Chondrocyte (in vitro differentiated cells): ENCODE measurements around the gene ZNF536. TPM values are rescaled to one million over a fixed set of nuclear protein-coding genes. Genes with fewer than 3 reads are reported as not detected.

Experiments used
- DNase-seq: peaks from one replicate; pipeline ENCODE4 v3.0.0; 2021; ENCODE audit warnings: mixed read lengths, low spot score
- H3K27ac Mint-ChIP-seq: one replicate; pipeline ENCODE4 v1.8.0; 2021; ENCODE audit warnings: mild to moderate bottlenecking, moderate library complexity, mixed read lengths; ENCODE audit not compliant: unreplicated experiment
- H3K27me3 Mint-ChIP-seq: 2 replicates; pipeline ENCODE4 v1.8.0; 2021; ENCODE audit warnings: low read depth, mixed read lengths
- H3K36me3 Mint-ChIP-seq: 2 replicates; pipeline ENCODE4 v1.8.0; 2021; ENCODE audit warnings: low read depth, mixed read lengths
- H3K4me1 Mint-ChIP-seq: 2 replicates; pipeline ENCODE4 v1.8.0; 2021; ENCODE audit warnings: low read depth, mild to moderate bottlenecking, mixed read lengths
- H3K4me3 Mint-ChIP-seq: one replicate; pipeline ENCODE4 v1.8.0; 2021; ENCODE audit warnings: mild to moderate bottlenecking, moderate library complexity, mixed read lengths; ENCODE audit not compliant: unreplicated experiment
- H3K9me3 Mint-ChIP-seq: 2 replicates; pipeline ENCODE4 v1.8.0; 2021; ENCODE audit warnings: low read depth, mixed read lengths
- total RNA-seq: library from RNA; stranded (reverse); gene quantifications from 3 replicates; pipeline ENCODE4 v1.2.1, GENCODE V29; 2021
- TF ChIP-seq, protein P1 (sequence below): fragments of 200-600 bp; sonication (generic); IDR thresholded peaks from 2 replicates; pipeline ENCODE4 v1.5.0; 2021; ENCODE audit warnings: antibody characterized with exemption, mild to moderate bottlenecking, moderate library complexity

The ZNF536 gene
- total RNA-seq, 1 donor from 2014 or later, result not detected

DNA sequence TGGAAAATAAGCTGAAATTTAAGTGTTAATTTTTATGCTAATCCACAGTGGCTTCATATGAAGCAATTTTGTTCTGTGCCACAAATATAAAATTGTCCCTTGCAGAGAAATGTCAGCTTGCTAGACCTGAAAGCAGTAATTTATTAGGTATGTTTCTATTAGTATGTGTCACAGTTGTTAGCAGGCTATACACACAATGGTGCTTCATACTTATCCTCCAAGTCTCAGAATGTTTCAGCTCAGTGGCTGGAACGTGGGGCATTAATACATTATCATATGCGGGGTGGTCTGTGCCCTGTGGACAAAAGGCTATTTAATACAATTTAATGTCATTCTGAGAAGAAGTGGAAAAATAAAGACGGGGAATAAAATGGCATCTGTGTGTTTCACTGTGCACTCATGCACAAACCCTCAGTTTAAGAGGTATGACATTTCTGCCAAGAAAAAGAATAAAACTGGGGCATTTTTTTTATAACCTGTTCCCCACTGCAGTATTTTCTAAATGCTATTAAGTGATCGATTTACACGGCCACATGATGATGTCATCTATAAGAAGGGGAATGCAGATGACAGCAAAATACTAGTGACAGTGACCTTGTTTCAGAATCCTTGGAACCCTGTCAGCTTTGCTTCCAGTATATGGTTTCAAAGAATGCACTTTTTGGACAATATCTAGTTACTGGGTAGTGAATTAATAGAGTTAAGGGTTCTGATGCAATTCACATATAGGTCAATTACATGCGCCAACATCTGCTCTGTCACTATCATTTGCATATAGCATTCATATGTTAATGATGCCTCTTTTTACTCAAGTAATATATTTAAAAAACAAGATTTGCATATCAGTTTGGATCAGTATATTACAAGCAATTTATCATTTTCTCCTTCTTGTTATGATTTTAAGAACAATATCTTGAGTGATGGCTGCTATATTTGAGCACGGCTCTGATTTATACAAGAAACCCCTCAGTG, 21.2 kb upstream of the ZNF536 start:
- H3K27ac Mint-ChIP-seq, result no peak overlapping the region

GRCh38 chr19:30351774-30352173, 20.4 kb upstream of the ZNF536 start:
- H3K27ac Mint-ChIP-seq, result no peak overlapping the region

More for the DNA sequence above, 21.2 kb upstream of the ZNF536 start:
- H3K36me3 Mint-ChIP-seq, result no peaks in the 10 kb centered on the region
- no peaks in the 10 kb centered on the region for H3K27me3 Mint-ChIP-seq
- no peaks in the 10 kb centered on the region for H3K4me1 Mint-ChIP-seq
- no peak overlapping the region for H3K4me3 Mint-ChIP-seq
- TF ChIP-seq, protein P1, sequence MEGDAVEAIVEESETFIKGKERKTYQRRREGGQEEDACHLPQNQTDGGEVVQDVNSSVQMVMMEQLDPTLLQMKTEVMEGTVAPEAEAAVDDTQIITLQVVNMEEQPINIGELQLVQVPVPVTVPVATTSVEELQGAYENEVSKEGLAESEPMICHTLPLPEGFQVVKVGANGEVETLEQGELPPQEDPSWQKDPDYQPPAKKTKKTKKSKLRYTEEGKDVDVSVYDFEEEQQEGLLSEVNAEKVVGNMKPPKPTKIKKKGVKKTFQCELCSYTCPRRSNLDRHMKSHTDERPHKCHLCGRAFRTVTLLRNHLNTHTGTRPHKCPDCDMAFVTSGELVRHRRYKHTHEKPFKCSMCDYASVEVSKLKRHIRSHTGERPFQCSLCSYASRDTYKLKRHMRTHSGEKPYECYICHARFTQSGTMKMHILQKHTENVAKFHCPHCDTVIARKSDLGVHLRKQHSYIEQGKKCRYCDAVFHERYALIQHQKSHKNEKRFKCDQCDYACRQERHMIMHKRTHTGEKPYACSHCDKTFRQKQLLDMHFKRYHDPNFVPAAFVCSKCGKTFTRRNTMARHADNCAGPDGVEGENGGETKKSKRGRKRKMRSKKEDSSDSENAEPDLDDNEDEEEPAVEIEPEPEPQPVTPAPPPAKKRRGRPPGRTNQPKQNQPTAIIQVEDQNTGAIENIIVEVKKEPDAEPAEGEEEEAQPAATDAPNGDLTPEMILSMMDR, result no peak
- no peak for DNase-seq
- H3K9me3 Mint-ChIP-seq, result peaks cover 3% of the 10 kb centered on the region

DNA sequence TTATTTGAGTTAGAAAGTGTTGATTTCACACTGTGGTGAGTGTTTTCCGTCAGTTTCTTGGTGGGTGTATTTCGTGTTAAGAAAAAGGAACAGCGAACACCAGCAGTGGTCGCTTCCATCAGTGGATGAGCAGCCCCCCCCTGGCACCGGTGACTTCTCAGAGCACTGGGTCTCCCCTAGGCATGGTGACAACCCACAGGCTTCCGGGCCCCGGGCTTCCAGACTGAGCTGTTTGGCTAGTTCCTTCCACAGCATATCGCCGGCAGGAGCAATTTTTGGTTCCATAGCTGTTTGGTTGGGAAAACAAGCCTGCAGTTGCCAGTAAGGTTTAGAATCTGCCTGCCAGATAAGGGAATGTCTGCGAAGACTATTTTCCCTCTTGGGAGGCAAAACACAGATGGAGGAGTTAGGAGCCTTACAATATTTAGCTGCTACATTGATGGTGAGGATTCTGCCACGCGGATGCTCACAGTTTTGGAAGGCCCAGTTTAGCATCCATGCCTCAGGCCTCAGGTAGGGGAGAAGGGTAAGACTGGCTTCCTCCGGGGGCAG, 18.7 kb upstream of the ZNF536 start:
- no peaks in the 10 kb centered on the region for H3K9me3 Mint-ChIP-seq
- DNase-seq, result no peak
- no peak overlapping the region for H3K27ac Mint-ChIP-seq
- no peaks in the 10 kb centered on the region for H3K36me3 Mint-ChIP-seq
- TF ChIP-seq, protein P1, result no peak
- H3K27me3 Mint-ChIP-seq, result no peaks in the 10 kb centered on the region
- no peak overlapping the region for H3K4me3 Mint-ChIP-seq
- no peaks in the 10 kb centered on the region for H3K4me1 Mint-ChIP-seq

More at GRCh38 chr19:30351774-30352173, 20.4 kb upstream of the ZNF536 start:
- TF ChIP-seq, protein P1, result no peak
- H3K27me3 Mint-ChIP-seq, result no peaks in the 10 kb centered on the region
- DNase-seq, result no peak
- no peaks in the 10 kb centered on the region for H3K4me1 Mint-ChIP-seq
- H3K36me3 Mint-ChIP-seq, result no peaks in the 10 kb centered on the region
- no peak overlapping the region for H3K4me3 Mint-ChIP-seq
- H3K9me3 Mint-ChIP-seq, result peaks cover 3% of the 10 kb centered on the region

DNA sequence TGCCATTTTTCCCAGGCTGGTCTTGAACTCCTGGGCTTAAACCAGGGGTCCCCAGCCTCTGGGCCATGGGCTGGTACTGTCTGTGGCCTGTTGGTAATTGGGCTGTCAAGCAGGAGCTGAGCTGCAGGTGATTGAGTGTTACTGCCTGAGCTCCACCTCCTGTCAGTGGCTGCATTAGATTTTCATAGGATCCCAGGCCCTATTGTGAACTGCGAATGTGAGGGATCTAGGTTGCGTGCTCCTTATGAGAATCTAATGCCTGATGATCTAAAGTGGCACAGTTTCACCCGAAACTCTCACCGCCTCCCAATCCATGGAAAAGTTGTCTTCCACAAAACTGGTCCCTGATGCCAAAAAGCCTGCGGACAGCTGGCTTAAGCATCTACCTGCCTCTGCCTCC, 16.6 kb upstream of the ZNF536 start:
- Mint-ChIP-seq H3K27ac (no peak overlapping the region), H3K27me3 (no peaks in the 10 kb centered on the region), H3K4me3 (no peak overlapping the region), H3K9me3 (no peaks in the 10 kb centered on the region), H3K4me1 (no peaks in the 10 kb centered on the region), H3K36me3 (no peaks in the 10 kb centered on the region)
- TF ChIP-seq, protein P1, result no peak
- no peak for DNase-seq

DNA sequence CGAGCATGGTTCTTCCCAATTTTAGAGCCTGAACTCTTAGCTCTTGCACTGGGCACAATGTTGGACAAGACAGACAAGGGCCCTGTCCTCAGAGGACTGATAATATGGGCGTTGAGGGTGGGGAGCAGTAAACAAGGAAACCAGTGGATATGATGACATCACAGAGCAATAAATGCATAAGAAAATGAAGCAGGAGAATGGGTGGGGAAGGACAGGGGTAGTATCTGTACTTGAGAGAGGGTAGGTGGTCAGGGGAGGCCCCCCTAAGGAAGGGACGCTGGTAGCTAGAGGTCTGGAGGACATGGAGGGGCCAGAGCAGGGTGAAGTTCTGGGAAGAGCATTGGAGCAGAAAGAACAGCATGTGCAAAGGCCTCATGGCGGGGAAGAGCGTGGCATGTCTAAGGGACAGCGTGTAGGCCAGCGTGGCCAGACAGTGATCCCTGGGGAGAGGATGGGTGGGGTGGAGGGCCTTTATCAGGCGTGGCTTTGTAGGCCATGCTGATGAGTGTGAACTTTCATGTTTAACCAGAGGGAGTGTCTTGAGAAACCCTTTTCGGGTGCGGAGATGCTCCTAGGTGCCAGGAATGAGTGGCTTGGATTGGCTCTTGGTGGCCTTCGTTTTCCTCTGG, 15.1 kb upstream of the ZNF536 start:
- DNase-seq, result no peak
- no peak overlapping the region for H3K4me3 Mint-ChIP-seq
- H3K9me3 Mint-ChIP-seq, result no peaks in the 10 kb centered on the region
- no peaks in the 10 kb centered on the region for H3K36me3 Mint-ChIP-seq
- H3K4me1 Mint-ChIP-seq, result no peaks in the 10 kb centered on the region
- H3K27me3 Mint-ChIP-seq, result no peaks in the 10 kb centered on the region
- TF ChIP-seq, protein P1, result no peak
- no peak overlapping the region for H3K27ac Mint-ChIP-seq
